Cerebellar cortex (tissue), 1 donor: ENCODE results near the gene TBXAS1.

Experiments
- DNase-seq: peaks from one replicate; pipeline ENCODE4 v3.0.0-alpha.2; 2015; ENCODE audit warnings: low spot score

The TBXAS1 gene

GRCh38 chr7:139829025-139829774 is at the start of gene TBXAS1:
TSS of gene TBXAS1 (plus strand) at chr7:139829264. CDS start at chr7:139829391, 127 bp downstream.
- DNase-seq, result no peak

- DNase-seq, result no peak
Observed at GRCh38 chr7:139782932-139783331, 46.1 kb upstream of the TBXAS1 start.

GRCh38 chr7:139783647-139784385 is 45.2 kb upstream of the TBXAS1 start:
- no peak for DNase-seq

- no peak for DNase-seq
Observed at GRCh38 chr7:139784648-139785047, 44.4 kb upstream of the TBXAS1 start.

GRCh38 chr7:139791316-139791715 is 37.7 kb upstream of the TBXAS1 start:
- no peak for DNase-seq

- DNase-seq, result no peak
Observed at GRCh38 chr7:139797607-139798006, 31.5 kb upstream of the TBXAS1 start.

GRCh38 chr7:139798221-139798620 is 30.8 kb upstream of the TBXAS1 start:
- DNase-seq, result no peak

- DNase-seq, result no peak
Observed at GRCh38 chr7:139798892-139799291, 30.2 kb upstream of the TBXAS1 start.

GRCh38 chr7:139799586-139799985 is 29.5 kb upstream of the TBXAS1 start:
- DNase-seq, result no peak

- no peak for DNase-seq
Observed at GRCh38 chr7:139804571-139804970, 24.5 kb upstream of the TBXAS1 start.

- no peak for DNase-seq
Observed at GRCh38 chr7:139807009-139807408, 22.1 kb upstream of the TBXAS1 start.

GRCh38 chr7:139808427-139808826 is 20.6 kb upstream of the TBXAS1 start:
- no peak for DNase-seq

- no peak for DNase-seq
Observed at GRCh38 chr7:139808846-139809442, 20.1 kb upstream of the TBXAS1 start.

GRCh38 chr7:139811066-139811465 is 18.0 kb upstream of the TBXAS1 start:
- no peak for DNase-seq

- no peak for DNase-seq
Observed at GRCh38 chr7:139813151-139813550, 15.9 kb upstream of the TBXAS1 start.

GRCh38 chr7:139813689-139814088 is 15.4 kb upstream of the TBXAS1 start:
- DNase-seq, result no peak

- no peak for DNase-seq
Observed at GRCh38 chr7:139817249-139817648, 11.8 kb upstream of the TBXAS1 start.

- DNase-seq, result no peak
Observed at GRCh38 chr7:139820089-139820488, 9.0 kb upstream of the TBXAS1 start.

GRCh38 chr7:139821349-139822105 is 7.5 kb upstream of the TBXAS1 start:
- no peak for DNase-seq

GRCh38 chr7:139822855-139823254 is 6.2 kb upstream of the TBXAS1 start:
- no peak for DNase-seq

GRCh38 chr7:139823959-139824521 is 5.0 kb upstream of the TBXAS1 start:
- DNase-seq, result no peak
